Transverse colon (tissue), 4 donors: ENCODE results near the gene AIF1. TPM values are rescaled to one million over a fixed set of nuclear protein-coding genes. Genes with fewer than 3 reads are reported as not detected.
A peak's percentile ranks its signal among the peaks of the same experiment; 100 is the strongest.

Experiments used
- DNase-seq: peaks from one replicate; pipeline ENCODE4 v3.0.0-alpha.2; 2019
- H3K27ac ChIP-seq, 4 donors: fragments of 200-600 bp; sonication (generic); 2 replicates each; pipeline ENCODE4 v1.5.1; 2016 to 2018; ENCODE audit warnings: inconsistent platforms in 4 of 4
- H3K27me3 ChIP-seq: fragments of 200-600 bp; sonication (generic); 2 replicates; pipeline ENCODE4 v1.5.1; 2017; ENCODE audit warnings: inconsistent platforms
- H3K36me3 ChIP-seq, 4 donors: fragments of 200-600 bp; sonication (generic); 2 replicates each; pipeline ENCODE4 v1.5.1; 2017 to 2019; ENCODE audit warnings: inconsistent platforms in 4 of 4
- H3K4me1 ChIP-seq, 4 donors: fragments of 200-600 bp; sonication (generic); 2 replicates each; pipeline ENCODE4 v1.5.1; 2017 to 2020; ENCODE audit warnings: inconsistent platforms in 4 of 4
- H3K4me3 ChIP-seq, 4 donors: fragments of 200-600 bp; sonication (generic); 1 replicate in 1 of 4; 2 replicates in 3 of 4; pipeline versions ENCODE4 v1.5.1 to v1.6.1; 2017 to 2019; ENCODE audit warnings: inconsistent platforms in 4 of 4
- H3K9me3 ChIP-seq, 2 donors: fragments of 200-600 bp; sonication (generic); 2 replicates each; pipeline ENCODE4 v1.5.1; 2017 to 2019; ENCODE audit warnings: inconsistent platforms in 2 of 2
- EP300 ChIP-seq: sonication (generic); formaldehyde crosslinking; IDR thresholded peaks from one replicate; pipeline ENCODE4 v1.6.1; 2017; ENCODE audit warnings: antibody characterized with exemption, low read depth
- POLR2A ChIP-seq: fragments of 450-650 bp; IDR thresholded peaks from one replicate; pipeline ENCODE4 v1.6.1; 2016; ENCODE audit warnings: antibody characterized with exemption, mild to moderate bottlenecking, moderate library complexity
- POLR2AphosphoS5 ChIP-seq, 3 donors: sonication (generic); formaldehyde crosslinking; IDR thresholded peaks; one replicate each; pipeline ENCODE4 v1.6.1; 2016; ENCODE audit warnings: antibody characterized with exemption in 3 of 3
- WGBS, 2 donors: methylation state at CpG; one replicate each; pipeline ENCODE4 v1.1.5; 2018; ENCODE audit warnings: low coverage in 1 of 2; 5-methylcytosine and 5-hydroxymethylcytosine counted together
- in situ Hi-C, 4 donors: fragments of 200-750 bp; cut with MboI; loops; one replicate each; pipeline versions ENCODE4 v1.15.0 to v1.15.1; 2017; ENCODE audit warnings: low sequenced_read_pairs in 3 of 4, low pct_ligation_motif_present in 1 of 4, low pct_unique_long_range_greater_than_20kb in 1 of 4
- intact Hi-C: fragments of 100-400 bp; cut with DNase I; formaldehyde crosslinking; loops from one replicate; pipeline ENCODE4 v1.15.1; 2023; ENCODE audit warnings: low total_unique reads
- total RNA-seq, 4 donors: library from RNA; depleted of rRNA; stranded (reverse); fragments of >200 nt; gene quantifications; one replicate each; pipeline ENCODE4 v1.1.0, GENCODE V29; 2016
- TF ChIP-seq, protein P1 (sequence below), 5 experiments: fragments of 200-600 bp in 3 of 5; fragments of 450-650 bp in 2 of 5; sonication (generic) in 3 of 5; IDR thresholded peaks; 1 replicate in 2 of 5; 2 replicates in 3 of 5; pipeline ENCODE4 v1.5.1; 2016 to 2017; ENCODE audit warnings: antibody characterized with exemption in 5 of 5, inconsistent platforms in 3 of 5, mild to moderate bottlenecking in 2 of 5, moderate library complexity in 1 of 5

Gene AIF1
- 10 to 100 TPM in 2 of 4 donors, 1 to 10 TPM in 1, not detected in 1; 9.4 to 19.5 (median 17.3) TPM for total RNA-seq

DNA sequence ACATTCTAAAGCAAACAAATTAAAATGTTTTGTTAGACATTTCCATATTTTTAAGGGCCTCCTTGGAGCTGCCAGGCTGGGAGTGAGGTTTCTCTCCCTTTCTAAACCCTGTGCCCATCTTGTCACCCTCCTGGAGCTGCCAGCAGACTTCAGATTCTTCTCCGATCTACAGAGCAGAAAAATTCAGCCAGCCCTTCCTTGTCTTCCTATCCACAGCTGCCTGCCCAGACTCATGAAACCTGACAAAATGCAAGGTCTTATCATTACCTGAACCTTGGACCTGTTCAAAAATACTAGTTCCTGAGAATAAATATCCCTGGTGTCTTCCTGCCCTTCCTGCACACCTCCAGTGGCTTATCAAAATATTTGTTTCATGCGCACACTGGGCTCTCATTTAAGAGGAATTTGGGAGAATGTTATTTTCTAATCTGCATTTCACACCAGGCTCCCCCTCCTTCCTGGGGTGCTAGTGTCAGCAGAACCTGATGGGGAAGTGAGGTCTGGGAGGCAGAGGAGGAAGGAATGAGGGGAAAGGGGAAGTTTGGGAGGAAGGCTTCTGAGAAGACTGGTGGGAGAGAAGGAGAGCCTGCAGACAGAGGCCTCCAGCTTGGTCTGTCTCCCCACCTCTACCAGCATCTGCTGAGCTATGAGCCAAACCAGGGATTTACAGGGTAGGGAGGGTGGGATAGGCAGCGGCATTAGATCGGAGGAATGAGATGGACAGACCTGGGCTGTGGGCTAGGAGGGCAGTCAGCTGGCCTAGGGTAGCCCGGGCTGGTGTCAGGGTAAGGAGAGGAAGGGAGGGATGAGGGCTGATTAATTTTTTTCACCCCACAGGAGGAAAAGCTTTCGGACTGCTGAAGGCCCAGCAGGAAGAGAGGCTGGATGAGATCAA is at the start of gene AIF1:
Gene AIF1, plus strand, starts transcription at position 551 of the 895 bp plus-strand sequence. Its CDS starts 96 bp downstream, at position 647.
- DNase-seq: no peak

DNA sequence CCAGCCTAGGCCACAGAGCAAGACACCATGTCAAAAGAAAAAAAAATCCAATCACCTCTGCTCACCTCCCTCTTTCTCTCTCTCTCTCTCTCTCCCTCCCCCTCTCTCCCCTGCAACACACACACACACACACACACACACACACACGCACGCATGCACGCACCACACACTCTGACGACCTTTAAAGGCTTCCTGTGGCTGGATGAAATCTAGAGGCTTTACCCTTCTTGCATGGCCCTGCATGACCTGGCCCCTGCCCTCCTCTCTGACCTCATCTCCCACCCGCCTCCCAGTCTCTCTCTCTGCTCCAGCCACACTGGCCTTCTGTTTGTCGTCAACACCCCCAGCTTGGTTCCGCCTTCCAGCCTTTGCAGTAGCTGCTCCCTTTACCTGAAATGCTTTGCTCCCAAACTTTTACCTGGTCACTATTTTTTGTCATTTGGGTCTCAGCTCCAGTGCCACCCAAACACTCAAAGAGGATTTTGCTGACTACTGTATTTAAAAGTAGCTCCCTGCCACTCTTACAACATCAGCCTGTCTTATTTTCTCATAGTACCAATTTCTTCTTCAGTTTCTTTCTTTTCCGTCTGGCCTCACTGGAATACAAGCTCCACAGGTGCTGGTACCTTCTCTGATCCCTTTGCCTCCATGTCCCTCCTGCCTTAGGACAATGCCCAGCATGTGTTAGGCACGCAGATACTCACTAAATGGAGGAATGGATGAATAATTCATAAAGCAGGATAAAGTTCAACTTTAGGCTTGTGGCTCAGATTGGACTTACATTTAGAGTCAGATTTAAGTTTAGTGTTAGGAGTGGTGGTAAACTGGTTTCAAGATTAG is 47.3 kb upstream of the AIF1 start:
- intact Hi-C loops: no loop called here
- no peak for TF ChIP-seq EP300
- no peak for TF ChIP-seq POLR2AphosphoS5 (IDR thresholded peaks at IDR 0.05)
- WGBS, 2 donors: 38 to 44% methylated on average over 1 to 9 of the region's 9 CpGs

More for the DNA sequence above, at the start of gene AIF1:
- peaks cover 0 to 24% (median 7%) of the 10 kb centered on the region in 4 donors for H3K4me1 ChIP-seq
- 46 to 64% methylated on average over 3 to 6 of the region's 6 CpGs for WGBS, 2 donors
- H3K9me3 ChIP-seq: no peaks in the 10 kb centered on the region
- TF ChIP-seq POLR2A (no peak), POLR2AphosphoS5 (IDR thresholded peaks at IDR 0.05) (no peak), EP300 (no peak)
- TF ChIP-seq, protein P1, sequence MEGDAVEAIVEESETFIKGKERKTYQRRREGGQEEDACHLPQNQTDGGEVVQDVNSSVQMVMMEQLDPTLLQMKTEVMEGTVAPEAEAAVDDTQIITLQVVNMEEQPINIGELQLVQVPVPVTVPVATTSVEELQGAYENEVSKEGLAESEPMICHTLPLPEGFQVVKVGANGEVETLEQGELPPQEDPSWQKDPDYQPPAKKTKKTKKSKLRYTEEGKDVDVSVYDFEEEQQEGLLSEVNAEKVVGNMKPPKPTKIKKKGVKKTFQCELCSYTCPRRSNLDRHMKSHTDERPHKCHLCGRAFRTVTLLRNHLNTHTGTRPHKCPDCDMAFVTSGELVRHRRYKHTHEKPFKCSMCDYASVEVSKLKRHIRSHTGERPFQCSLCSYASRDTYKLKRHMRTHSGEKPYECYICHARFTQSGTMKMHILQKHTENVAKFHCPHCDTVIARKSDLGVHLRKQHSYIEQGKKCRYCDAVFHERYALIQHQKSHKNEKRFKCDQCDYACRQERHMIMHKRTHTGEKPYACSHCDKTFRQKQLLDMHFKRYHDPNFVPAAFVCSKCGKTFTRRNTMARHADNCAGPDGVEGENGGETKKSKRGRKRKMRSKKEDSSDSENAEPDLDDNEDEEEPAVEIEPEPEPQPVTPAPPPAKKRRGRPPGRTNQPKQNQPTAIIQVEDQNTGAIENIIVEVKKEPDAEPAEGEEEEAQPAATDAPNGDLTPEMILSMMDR (IDR thresholded peaks at IDR 0.05): no peak
- peak within 1 kb of the TSS in 2 of 4 donors; percentile 1 to 29 for H3K4me3 ChIP-seq
- in situ Hi-C loops (no loop called here), intact Hi-C loops (no loop called here)
- H3K27ac ChIP-seq: peak within 1 kb of the TSS; percentile 41 to 57 (median 55)
- no peaks in the 10 kb centered on the region for H3K27me3 ChIP-seq
- no peaks in the 10 kb centered on the region for H3K36me3 ChIP-seq

DNA sequence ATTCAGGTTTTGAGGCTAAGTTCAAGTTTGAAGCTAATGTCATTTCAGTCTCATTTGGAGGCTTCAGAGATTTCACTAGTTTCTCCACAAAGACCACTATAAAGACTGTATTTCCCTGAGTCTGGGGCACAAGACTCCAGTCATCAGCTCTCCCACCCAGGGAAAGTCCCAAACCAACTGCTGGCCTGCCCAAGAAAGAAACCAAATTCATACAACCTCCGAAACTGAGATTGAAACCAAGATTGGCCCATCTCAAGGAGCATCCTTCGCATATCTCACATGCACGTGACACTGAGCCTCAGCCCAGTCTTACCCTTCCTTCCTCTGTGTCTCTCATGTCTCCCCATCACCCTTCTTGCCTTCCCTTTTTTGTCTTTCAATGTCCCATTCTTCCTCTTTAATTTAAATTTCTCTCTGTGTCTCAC is 46.5 kb upstream of the AIF1 start:
- no peak overlapping the region for H3K27ac ChIP-seq
- peak; percentile 55 for DNase-seq
- no peaks in the 10 kb centered on the region for H3K9me3 ChIP-seq
- intact Hi-C loops (no loop called here), in situ Hi-C loops (no loop called here)
- WGBS, 2 donors: 43 to 64% methylated on average over 2 to 3 of the region's 3 CpGs
- peaks cover 0 to 5% (median 0%) of the 10 kb centered on the region in 4 donors for H3K4me1 ChIP-seq
- H3K4me3 ChIP-seq: no peak overlapping the region
- H3K36me3 ChIP-seq: no peaks in the 10 kb centered on the region
- TF ChIP-seq, protein P1 (IDR thresholded peaks at IDR 0.05): no peak
- TF ChIP-seq EP300 (no peak), POLR2AphosphoS5 (IDR thresholded peaks at IDR 0.05) (no peak), POLR2A (no peak)
- H3K27me3 ChIP-seq: peaks cover 5% of the 10 kb centered on the region

More for the DNA sequence above, 47.3 kb upstream of the AIF1 start:
- no peaks in the 10 kb centered on the region for H3K36me3 ChIP-seq
- no peaks in the 10 kb centered on the region for H3K9me3 ChIP-seq
- no peak for DNase-seq
- H3K27me3 ChIP-seq: peaks cover 5% of the 10 kb centered on the region
- H3K4me3 ChIP-seq: no peak overlapping the region
- H3K4me1 ChIP-seq: peaks cover 0 to 5% (median 0%) of the 10 kb centered on the region in 4 donors
- H3K27ac ChIP-seq: no peak overlapping the region
- in situ Hi-C loops: no loop called here

DNA sequence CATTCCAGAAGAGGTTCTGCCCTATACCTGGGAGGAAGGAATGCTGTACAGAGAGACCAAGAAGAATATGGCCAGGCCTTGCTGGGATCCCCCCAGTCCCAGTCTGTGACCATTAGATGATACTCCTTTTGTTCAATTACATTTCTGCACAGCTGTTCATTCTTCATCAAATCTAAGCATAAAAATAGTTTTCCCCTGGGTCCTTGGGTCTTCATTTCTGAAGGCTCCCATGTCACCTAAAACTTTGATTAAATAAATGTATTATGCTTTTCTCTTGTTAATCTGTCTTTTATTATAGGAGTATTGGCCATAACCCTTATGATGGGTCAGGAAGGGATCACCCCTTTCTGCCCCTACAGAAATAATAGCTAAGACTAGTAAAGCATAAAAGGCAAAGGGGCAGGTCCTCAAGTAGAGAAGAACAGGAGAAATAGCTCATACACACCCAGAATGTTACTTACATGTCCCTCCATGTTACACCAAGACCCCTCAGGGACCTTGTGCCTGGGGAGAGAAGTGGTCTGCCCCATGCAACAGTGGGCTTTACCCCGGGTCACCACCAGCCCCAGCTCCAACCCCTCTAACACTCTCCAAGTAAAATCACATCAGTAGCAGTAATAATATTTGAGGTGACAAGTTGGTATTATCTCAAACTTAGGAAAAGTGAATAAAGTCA is 45.0 kb upstream of the AIF1 start:
- H3K4me1 ChIP-seq: peaks cover 0 to 11% (median 0%) of the 10 kb centered on the region in 4 donors
- 91% methylated on average over 1 of the region's 1 CpG; no CpG with 5 or more reads in 1 of the 2 donors for WGBS, 2 donors
- H3K4me3 ChIP-seq: no peak overlapping the region
- no peak for DNase-seq
- in situ Hi-C loops: no loop called here
- H3K27me3 ChIP-seq: peaks cover 5% of the 10 kb centered on the region
- no peaks in the 10 kb centered on the region for H3K9me3 ChIP-seq
- no peak overlapping the region for H3K27ac ChIP-seq
- TF ChIP-seq, protein P1 (IDR thresholded peaks at IDR 0.05): no peak
- TF ChIP-seq EP300 (no peak), POLR2A (no peak), POLR2AphosphoS5 (IDR thresholded peaks at IDR 0.05) (no peak)
- intact Hi-C loops: no loop called here
- no peaks in the 10 kb centered on the region for H3K36me3 ChIP-seq
